Ovary (tissue), 9 donors: ENCODE results near the gene PHAF1. TPM values are rescaled to one million over a fixed set of nuclear protein-coding genes. Genes with fewer than 3 reads are reported as not detected.

Source experiments
- DNase-seq, 5 donors: peaks; one replicate each; pipeline ENCODE4 v3.0.0-alpha.2; 2019 to 2020
- H3K27ac ChIP-seq, 2 donors: fragments of 200-600 bp; one replicate each; pipeline versions ENCODE4 v1.5.1 to v1.8.0; 2019 to 2022
- H3K27me3 ChIP-seq: fragments of 200-600 bp; one replicate; pipeline ENCODE4 v1.8.0; 2022
- H3K36me3 ChIP-seq: fragments of 200-600 bp; sonication (generic); one replicate; pipeline ENCODE4 v1.5.1; 2019
- H3K4me1 ChIP-seq: one replicate; pipeline ENCODE4 v1.8.1; 2013; ENCODE audit warnings: mild to moderate bottlenecking, moderate library complexity; ENCODE audit not compliant: insufficient read depth
- H3K4me3 ChIP-seq: fragments of 200-600 bp; sonication (generic); one replicate; pipeline ENCODE4 v1.5.1; 2017
- H3K9me3 ChIP-seq, 2 donors: fragments of 200-600 bp in 1 of 2; sonication (generic) in 1 of 2; one replicate each; pipeline versions ENCODE4 v1.5.1 to v1.8.1; 2013 to 2019; ENCODE audit warnings: mild to moderate bottlenecking in 1 of 2, moderate library complexity in 1 of 2
- EP300 ChIP-seq: sonication (generic); formaldehyde crosslinking; IDR thresholded peaks from one replicate; pipeline ENCODE4 v1.6.1; 2017; ENCODE audit warnings: antibody characterized with exemption
- POLR2A ChIP-seq: fragments of 450-650 bp; IDR thresholded peaks from one replicate; pipeline ENCODE4 v1.6.1; 2017; ENCODE audit warnings: antibody characterized with exemption, mild to moderate bottlenecking, moderate library complexity
- WGBS, 3 donors: extraction: QIAGEN DNeasy Blood & Tissue Kit in 1 of 3; methylation state at CpG; one replicate each; pipeline versions ENCODE4 v1.1.5 to v1.1.7; 2013 to 2017; 5-methylcytosine and 5-hydroxymethylcytosine counted together
- intact Hi-C, 4 donors: fragments of 100-400 bp; cut with DNase I; formaldehyde crosslinking; loops; one replicate each; pipeline versions ENCODE4 v1.11.0 to v1.15.1; 2022 to 2023
- polyA plus RNA-seq, 2 donors: library from polyadenylated mRNA; stranded (reverse); fragments of 200-250 nt in 1 of 2; fragments of 350-450 nt in 1 of 2; fragmentation: Illumina TruSeq in 1 of 2; extraction: RNeasy Lipid Tissue Mini Kit (QIAGEN cat#74804) in 1 of 2; gene quantifications; one replicate each; pipeline ENCODE4 v1.2.3, GENCODE V29; 2013 to 2014
- total RNA-seq, 7 donors: library from RNA; depleted of rRNA in 2 of 7; stranded (reverse); fragments of >200 nt in 2 of 7; fragmentation: NEBNext Ultra II Directional in 3 of 7; extraction: Animal tissue kit (Norgen Biotek cat#: 25700) in 3 of 7; gene quantifications; one replicate each; pipeline versions ENCODE4 v1.1.0 to v1.2.4, GENCODE V29; 2016 to 2023
- TF ChIP-seq, protein P1 (sequence below), 3 donors: fragments of 450-650 bp in 2 of 3; fragments of 200-600 bp in 1 of 3; IDR thresholded peaks; one replicate each; pipeline versions ENCODE4 v1.5.1 to v1.8.0; 2016 to 2022; ENCODE audit warnings: antibody characterized with exemption in 3 of 3, mild to moderate bottlenecking in 1 of 3
- donor health status: DM: no; HTN: no; CAD: no; lungs with moderate emphysema.
- donor health status: DM: no; HTN: no; CAD: no.
- donor health status: Bipolar disorder and iron deficiency.
- donor health status: DM: yes; HTN: yes; CAD: no.
- donor health status: DM: no; HTN: no; CAD: no.
- donor health status: DM: yes; HTN: yes; CAD: no.

Gene PHAF1
- total and polyA plus RNA-seq, 9 donors: 9.0 to 25.1 (median 14.9) TPM

DNA sequence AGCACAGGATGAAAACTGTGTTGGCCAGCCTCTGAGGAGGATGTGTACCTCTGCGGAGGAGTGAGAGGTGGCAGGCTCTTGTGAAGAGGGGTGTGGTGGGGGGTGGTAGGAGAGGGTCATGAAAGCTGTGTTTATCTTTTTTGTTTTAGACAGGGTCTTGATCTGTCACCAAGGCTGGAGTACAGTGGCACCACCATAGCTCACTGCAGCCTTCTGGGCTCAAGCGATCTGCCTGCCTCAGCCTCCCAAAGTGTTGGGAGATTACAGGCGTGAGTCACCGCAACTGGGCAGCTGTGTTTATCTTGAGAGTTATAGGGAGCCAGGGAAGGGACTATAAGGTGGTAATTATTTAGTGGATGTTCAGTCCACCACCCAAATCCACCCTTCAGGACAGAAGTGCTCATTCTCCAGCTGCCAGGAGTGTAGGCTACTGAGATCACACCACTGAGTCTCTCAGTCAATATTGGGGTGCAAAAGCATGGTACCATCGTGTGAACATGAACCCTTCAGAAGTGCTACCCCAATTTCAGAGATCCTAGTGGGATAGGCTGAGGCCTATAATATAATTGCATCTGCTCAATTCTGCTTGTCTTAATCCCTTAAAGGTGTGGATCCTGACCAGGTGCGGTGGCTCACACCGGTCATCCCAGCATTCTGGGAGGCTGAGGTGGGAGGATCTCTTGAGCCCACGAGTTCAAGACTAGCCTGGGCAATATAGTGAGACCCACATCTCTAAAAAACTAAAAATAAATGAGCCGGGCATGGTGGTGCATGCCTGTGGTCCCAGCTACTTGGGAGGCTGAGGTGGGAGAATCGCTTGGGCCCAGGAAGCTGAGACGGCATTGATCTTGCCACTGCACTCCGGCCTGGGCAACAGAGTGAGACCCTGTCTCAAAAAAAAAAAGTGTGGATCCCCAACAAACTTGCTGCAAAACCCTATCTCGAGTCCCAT lies 81.0 kb downstream of the PHAF1 start:
- TF ChIP-seq EP300 (no peak), POLR2A (no peak)
- TF ChIP-seq, protein P1, sequence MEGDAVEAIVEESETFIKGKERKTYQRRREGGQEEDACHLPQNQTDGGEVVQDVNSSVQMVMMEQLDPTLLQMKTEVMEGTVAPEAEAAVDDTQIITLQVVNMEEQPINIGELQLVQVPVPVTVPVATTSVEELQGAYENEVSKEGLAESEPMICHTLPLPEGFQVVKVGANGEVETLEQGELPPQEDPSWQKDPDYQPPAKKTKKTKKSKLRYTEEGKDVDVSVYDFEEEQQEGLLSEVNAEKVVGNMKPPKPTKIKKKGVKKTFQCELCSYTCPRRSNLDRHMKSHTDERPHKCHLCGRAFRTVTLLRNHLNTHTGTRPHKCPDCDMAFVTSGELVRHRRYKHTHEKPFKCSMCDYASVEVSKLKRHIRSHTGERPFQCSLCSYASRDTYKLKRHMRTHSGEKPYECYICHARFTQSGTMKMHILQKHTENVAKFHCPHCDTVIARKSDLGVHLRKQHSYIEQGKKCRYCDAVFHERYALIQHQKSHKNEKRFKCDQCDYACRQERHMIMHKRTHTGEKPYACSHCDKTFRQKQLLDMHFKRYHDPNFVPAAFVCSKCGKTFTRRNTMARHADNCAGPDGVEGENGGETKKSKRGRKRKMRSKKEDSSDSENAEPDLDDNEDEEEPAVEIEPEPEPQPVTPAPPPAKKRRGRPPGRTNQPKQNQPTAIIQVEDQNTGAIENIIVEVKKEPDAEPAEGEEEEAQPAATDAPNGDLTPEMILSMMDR (IDR thresholded peaks at IDR 0.05): no peak
- no peaks in the 10 kb centered on the region for H3K9me3 ChIP-seq
- no peak for DNase-seq
- no peaks in the 10 kb centered on the region for H3K36me3 ChIP-seq
- H3K4me1 ChIP-seq: peaks cover 10% of the 10 kb centered on the region
- intact Hi-C loops: no loop called here
- H3K27me3 ChIP-seq: no peaks in the 10 kb centered on the region
- H3K4me3 ChIP-seq: no peak overlapping the region
- no peak overlapping the region for H3K27ac ChIP-seq
- 57 to 73% (median 64%) methylated on average over 13 of the region's 13 CpGs for WGBS, 3 donors

DNA sequence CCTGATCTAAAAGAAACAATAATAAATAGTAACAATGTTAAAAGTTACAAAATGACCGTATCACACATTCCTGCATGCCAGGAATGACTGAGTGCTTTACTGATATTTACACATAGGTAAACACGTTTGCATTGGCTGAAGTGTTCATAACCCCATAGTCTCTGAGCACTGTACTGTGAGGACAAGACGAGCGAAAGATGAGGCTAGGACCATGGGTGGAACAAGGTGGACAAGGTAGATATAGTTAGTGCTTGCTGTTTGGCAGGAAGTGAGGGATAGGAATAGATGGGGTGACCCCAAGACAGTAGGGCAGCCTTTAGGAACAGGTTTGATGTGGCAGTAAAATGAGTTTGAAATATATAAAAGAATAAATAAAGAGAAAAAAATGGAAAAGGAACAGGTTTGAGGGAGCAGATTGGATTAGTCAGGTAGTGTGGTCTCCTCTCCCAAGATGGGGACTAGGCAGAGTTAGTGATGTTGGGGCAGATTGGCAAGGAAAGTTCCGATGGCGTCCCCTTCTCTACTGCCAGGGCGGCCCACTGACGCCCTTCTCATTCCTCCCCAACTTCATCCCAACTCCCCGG lies 81.8 kb downstream of the PHAF1 start:
- no peak overlapping the region for H3K27ac ChIP-seq
- 17 to 19% (median 17%) methylated on average over 9 of the region's 9 CpGs for WGBS, 3 donors
- intact Hi-C loops: no loop called here

DNA sequence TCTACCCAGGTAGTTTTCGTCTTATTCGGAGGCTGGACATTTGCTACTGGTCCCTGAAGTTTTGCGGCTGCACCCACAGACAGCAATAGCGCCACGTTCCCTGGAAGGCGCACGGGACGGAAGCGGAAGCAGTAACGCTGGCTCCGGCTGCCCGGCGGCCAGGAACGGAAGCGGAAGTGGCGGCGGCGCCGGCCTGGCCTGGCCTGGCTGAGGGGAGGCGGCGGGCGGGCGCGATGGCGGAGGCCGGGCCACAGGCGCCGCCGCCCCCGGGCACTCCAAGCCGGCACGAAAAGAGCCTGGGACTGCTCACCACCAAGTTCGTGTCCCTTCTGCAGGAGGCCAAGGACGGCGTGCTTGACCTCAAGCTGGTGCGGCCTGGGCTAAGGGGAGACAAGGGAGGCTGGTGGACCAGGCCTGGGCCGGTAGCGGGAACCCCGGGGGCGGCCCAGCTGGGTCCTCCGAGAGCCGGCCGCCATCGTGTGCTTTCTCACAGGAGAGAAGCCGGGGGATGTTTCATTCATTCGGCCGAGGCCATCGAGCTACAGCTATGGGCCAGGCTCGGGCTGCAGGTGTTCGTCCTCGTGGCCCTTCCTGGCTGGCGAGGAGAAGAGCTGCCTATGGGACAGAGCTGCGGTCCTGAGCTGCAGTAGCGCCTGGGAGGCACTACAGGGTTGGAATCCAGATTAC lies 82.4 kb downstream of the PHAF1 start, which contains the start of gene E2F4:
TSS of gene E2F4 (plus strand) at position 161 of the 687 bp plus-strand sequence. CDS start at position 234, 73 bp downstream.
- WGBS, 3 donors: 0 to 1% (median 0%) methylated on average over 46 to 54 of the region's 54 CpGs
- H3K27me3 ChIP-seq: no peaks in the 10 kb centered on the region
- H3K4me3 ChIP-seq: peak within 1 kb of the TSS; percentile 92
- H3K4me1 ChIP-seq: peaks cover 10% of the 10 kb centered on the region
- no peaks in the 10 kb centered on the region for H3K9me3 ChIP-seq
- peak within 1 kb of the TSS; percentile 1 to 55 for H3K27ac ChIP-seq
- TF ChIP-seq, protein P1 (IDR thresholded peaks at IDR 0.05): no peak
- TF ChIP-seq POLR2A (peak; percentile 70), EP300 (no peak)
- H3K36me3 ChIP-seq: no peaks in the 10 kb centered on the region
- DNase-seq: peak; percentile 83 to 92 (median 88)
- intact Hi-C loops: no loop called here

More for the DNA sequence above, 81.8 kb downstream of the PHAF1 start:
- Histone ChIP-seq H3K36me3 (no peaks in the 10 kb centered on the region), H3K4me1 (peaks cover 10% of the 10 kb centered on the region), H3K4me3 (peak overlapping the region; percentile 92), H3K27me3 (no peaks in the 10 kb centered on the region), H3K9me3 (no peaks in the 10 kb centered on the region)
- TF ChIP-seq EP300: no peak
- TF ChIP-seq POLR2A: no peak
- TF ChIP-seq, protein P1 (IDR thresholded peaks at IDR 0.05): no peak
- DNase-seq: no peak

DNA sequence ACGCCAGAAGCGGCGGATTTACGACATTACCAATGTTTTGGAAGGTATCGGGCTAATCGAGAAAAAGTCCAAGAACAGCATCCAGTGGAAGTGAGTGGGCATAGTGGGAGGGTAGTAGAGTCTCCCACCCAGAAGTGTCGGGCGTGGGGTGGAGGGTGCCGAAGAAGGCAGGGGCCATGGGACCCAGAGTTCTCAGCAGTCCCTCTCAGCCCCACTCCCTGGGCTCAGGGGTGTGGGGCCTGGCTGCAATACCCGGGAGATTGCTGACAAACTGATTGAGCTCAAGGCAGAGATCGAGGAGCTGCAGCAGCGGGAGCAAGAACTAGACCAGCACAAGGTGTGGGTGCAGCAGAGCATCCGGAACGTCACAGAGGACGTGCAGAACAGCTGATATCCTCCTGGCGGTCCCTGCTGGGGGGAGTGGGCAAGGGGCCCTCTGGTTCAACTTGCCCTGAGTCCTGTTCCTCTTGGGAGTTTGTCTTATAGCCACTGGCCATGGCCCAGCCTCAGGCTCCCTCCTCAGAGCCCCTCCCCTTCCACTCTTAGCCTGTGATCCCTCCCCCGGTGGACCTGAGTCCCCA lies 83.1 kb downstream of the PHAF1 start:
- intact Hi-C loops: no loop called here
- WGBS, 3 donors: 16 to 32% (median 19%) methylated on average over 17 of the region's 17 CpGs
- no peaks in the 10 kb centered on the region for H3K36me3 ChIP-seq
- peak overlapping the region; percentile 92 for H3K4me3 ChIP-seq
- H3K9me3 ChIP-seq: no peaks in the 10 kb centered on the region
- H3K27ac ChIP-seq: peak overlapping the region in 1 of 2 donors; percentile 1
- H3K4me1 ChIP-seq: peaks cover 10% of the 10 kb centered on the region
- TF ChIP-seq EP300 (no peak), POLR2A (no peak)
- TF ChIP-seq, protein P1 (IDR thresholded peaks at IDR 0.05): no peak
- no peak for DNase-seq
- no peaks in the 10 kb centered on the region for H3K27me3 ChIP-seq
